Right cardiac atrium (tissue), 5 donors: ENCODE data around the gene ANKS3. TPM values are rescaled to one million over a fixed set of nuclear protein-coding genes. Genes with fewer than 3 reads are reported as not detected.
"Not testable (repeated sequence)": the region's sequence is repeated elsewhere in the genome, so short reads cannot be mapped to it uniquely, and the experiment has no call there.

Experiments used
- ATAC-seq, 2 donors: fragments of 200-7000 bp; cut with Tn5 transposase; one replicate each; pipeline versions ENCODE4 v1.8.0 to v1.9.1; 2020; ENCODE audit warnings: moderate library complexity in 2 of 2, mild to moderate bottlenecking in 1 of 2
- DNase-seq, 3 donors: peaks; one replicate each; pipeline ENCODE4 v3.0.0-alpha.2; 2020
- H3K27ac ChIP-seq: one replicate; pipeline ENCODE4 v1.5.1; 2013; ENCODE audit warnings: mild to moderate bottlenecking, low read length, control low read depth, moderate library complexity
- H3K27me3 ChIP-seq: one replicate; pipeline ENCODE4 v1.6.1; 2013; ENCODE audit not compliant: control insufficient read depth, insufficient read depth
- H3K4me1 ChIP-seq: one replicate; pipeline ENCODE4 v1.6.1; 2013; ENCODE audit warnings: low read length; ENCODE audit not compliant: control insufficient read depth, insufficient read depth
- H3K4me3 ChIP-seq: one replicate; pipeline ENCODE4 v1.5.1; 2013; ENCODE audit warnings: low read length, control low read depth
- H3K9me3 ChIP-seq: one replicate; pipeline ENCODE4 v1.6.1; 2013; ENCODE audit warnings: low read length; ENCODE audit not compliant: control insufficient read depth
- WGBS: extraction: QIAGEN DNeasy Blood & Tissue Kit; methylation state at CpG from one replicate; pipeline ENCODE4 v1.1.7; 2013; 5-methylcytosine and 5-hydroxymethylcytosine counted together
- intact Hi-C, 4 donors: fragments of 100-400 bp; cut with DNase I; formaldehyde crosslinking; loops; one replicate each; pipeline versions ENCODE4 v1.11.0 to v1.14.0; 2022 to 2023
- polyA plus RNA-seq: library from polyadenylated mRNA; stranded (reverse); fragments of 200-250 nt; gene quantifications from one replicate; pipeline ENCODE4 v1.2.3, GENCODE V29; 2013
- total RNA-seq, 4 donors: library from RNA; stranded (reverse); fragmentation: NEBNext Ultra II Directional; extraction: Animal tissue kit (Norgen Biotek cat#: 25700); gene quantifications; one replicate each; pipeline ENCODE4 v1.2.1, GENCODE V29; 2021
- donor health status: healthy with polysubstance abuse.
- donor health status: DM: no; HTN: yes; CAD: no.
- donor health status: DM: no; HTN: no; CAD: no.
- donor health status: DM: no; HTN: yes; CAD: no; lungs with severe emphysema.
- donor health status: DM: yes; HTN: yes; CAD: no.

Gene ANKS3
- total and polyA plus RNA-seq, 5 donors = 8.9 to 13.5 (median 11.0) TPM

DNA sequence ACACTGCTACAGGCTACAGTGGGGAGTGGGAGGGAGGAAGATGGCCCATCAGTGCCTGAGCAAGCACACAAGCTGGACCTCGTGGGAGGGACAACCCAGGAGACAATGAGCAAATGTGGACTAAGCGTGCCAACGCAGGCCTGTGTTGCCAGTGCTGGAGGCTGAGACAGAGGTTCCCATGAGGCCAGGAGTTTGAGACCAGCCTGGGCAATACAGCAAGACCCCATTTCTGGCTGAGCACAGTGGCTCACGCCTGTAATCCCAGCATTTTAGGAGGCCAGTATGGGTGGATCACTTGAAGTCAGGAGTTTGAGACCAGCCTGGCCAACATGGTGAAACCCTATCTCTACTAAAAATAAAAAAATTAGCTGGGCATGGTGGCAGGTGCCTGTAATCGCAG is 4.3 kb upstream of the ANKS3 start:
- WGBS = 78% methylated on average over 5 of the region's 5 CpGs
- ATAC-seq, H3K27ac ChIP-seq, H3K27me3 ChIP-seq, H3K4me1 ChIP-seq, H3K4me3 ChIP-seq, intact Hi-C loops, H3K9me3 ChIP-seq: not testable (repeated sequence)
- DNase-seq = peak in 1 of 3 donors; percentile 8

DNA sequence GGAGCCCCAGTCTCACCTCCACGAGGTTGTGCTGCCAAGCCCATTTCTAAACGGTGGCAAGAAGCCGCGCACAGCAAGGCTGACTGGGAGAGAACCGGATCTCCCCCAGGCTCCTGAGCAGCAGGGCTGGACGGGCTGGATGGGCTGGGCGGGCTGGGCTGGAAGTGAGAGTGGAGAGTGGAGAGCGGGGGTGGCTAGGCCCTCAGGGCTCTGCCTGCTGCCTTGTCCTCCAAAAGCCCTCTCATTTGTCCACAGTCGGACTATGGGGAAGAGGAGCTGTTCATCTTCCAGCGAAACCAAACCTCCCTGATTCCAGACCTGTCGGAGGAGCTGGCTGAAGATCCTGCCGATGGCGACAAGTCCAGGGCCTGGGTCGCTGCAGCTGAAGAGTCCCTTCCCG is 3.5 kb upstream of the ANKS3 start:
- Histone ChIP-seq H3K27ac (no peak overlapping the region), H3K27me3 (no peaks in the 10 kb centered on the region), H3K4me3 (no peak overlapping the region), H3K9me3 (no peaks in the 10 kb centered on the region), H3K4me1 (peaks cover 2% of the 10 kb centered on the region)
- DNase-seq (no peak), ATAC-seq (no peak)
- WGBS = 81% methylated on average over 15 of the region's 15 CpGs
- intact Hi-C loops = no loop called here

DNA sequence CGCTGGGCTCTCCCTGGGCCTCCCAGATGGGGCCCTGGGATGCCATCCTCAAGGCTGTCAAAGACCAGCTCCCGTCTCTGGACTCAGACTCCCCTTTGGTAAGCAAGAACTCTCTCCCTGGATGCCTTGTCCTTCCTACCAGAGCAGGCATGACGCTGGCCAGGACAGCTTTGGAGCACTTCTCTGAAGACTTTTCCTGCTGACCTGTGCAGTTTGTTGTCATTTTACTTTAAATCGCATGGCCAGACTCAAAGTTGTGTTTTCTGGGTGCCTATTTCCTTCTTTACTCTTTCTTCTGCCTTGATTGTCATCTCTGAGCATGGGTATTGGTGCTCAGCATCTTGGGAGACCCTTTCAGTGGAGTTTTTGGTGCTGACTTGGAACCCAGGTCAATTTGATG is 2.5 kb upstream of the ANKS3 start:
- no peak for DNase-seq
- intact Hi-C loops = no loop called here
- Histone ChIP-seq H3K27me3 (no peaks in the 10 kb centered on the region), H3K4me3 (no peak overlapping the region), H3K4me1 (peaks cover 2% of the 10 kb centered on the region), H3K27ac (no peak overlapping the region), H3K9me3 (no peaks in the 10 kb centered on the region)
- 90% methylated on average over 4 of the region's 4 CpGs for WGBS
- ATAC-seq = no peak

DNA sequence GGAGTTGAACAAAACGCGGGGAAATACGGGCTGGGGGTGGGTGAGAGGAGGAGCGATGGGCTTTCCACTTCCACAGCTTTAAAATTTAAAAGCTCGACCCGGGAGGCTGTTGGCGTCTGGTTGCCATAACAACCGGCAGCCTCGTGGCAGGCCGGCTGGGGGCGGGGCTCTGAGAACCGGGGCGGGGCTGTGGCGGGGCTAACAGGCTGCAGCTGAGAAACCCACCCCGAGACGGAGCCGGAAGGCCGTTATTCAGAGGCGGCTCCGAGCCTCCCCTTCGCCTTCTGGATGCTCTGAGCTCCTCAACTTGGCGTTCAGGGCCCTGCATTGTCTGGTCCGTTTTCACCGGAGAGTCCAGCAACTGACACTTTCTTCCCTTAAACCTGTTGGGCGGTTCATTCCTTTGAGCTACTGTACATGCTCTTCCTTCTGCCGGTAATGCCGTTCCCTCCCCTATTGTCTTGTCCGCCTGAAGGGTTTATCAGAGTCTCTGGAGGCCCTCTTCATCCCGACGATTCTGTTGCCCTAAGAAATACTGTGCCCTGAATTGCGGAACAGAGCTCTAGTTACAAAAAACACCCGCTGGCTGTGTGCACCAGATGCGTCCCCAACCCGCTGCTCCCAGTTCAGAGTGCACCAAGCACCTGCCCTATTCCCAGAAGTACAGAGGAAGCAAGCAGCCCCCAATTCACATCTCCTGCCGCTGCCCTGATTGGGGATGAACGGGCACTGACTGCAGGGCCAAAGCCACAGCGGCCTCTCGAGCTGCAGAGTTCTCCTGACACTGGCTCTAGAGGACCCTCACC is 862 bp upstream of the ANKS3 start:
- Histone ChIP-seq H3K27ac (peak overlapping the region; percentile 79), H3K9me3 (no peaks in the 10 kb centered on the region), H3K4me1 (peaks cover 2% of the 10 kb centered on the region), H3K4me3 (peak overlapping the region; percentile 76), H3K27me3 (no peaks in the 10 kb centered on the region)
- intact Hi-C loops = no loop called here
- DNase-seq (peak; percentile 92 to 97 (median 97)), ATAC-seq (peak; percentile 89 to 91)
- WGBS = 7% methylated on average over 38 of the region's 38 CpGs

DNA sequence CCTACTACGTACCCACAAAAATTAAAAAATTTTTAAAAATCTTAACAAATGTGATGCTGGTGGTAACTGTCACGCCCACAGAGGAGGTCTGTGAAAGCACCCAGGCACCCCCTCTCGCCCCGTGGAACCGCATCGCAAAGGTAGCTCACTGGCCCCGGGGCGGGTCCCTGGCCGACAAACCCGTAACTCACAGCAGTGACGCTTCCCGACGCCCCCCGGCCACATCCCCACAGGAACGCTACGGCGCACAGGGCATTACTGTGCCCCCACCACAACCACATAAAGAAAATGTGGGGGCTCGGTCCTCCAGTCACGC is 366 bp downstream of the ANKS3 start:
- Histone ChIP-seq H3K27ac (peak overlapping the region; percentile 10), H3K9me3 (no peaks in the 10 kb centered on the region), H3K4me1 (peaks cover 2% of the 10 kb centered on the region), H3K4me3 (peak overlapping the region; percentile 76), H3K27me3 (no peaks in the 10 kb centered on the region)
- WGBS = under 1% methylated on average over 19 of the region's 19 CpGs
- no peak for DNase-seq
- no peak for ATAC-seq
- intact Hi-C loops = no loop called here

DNA sequence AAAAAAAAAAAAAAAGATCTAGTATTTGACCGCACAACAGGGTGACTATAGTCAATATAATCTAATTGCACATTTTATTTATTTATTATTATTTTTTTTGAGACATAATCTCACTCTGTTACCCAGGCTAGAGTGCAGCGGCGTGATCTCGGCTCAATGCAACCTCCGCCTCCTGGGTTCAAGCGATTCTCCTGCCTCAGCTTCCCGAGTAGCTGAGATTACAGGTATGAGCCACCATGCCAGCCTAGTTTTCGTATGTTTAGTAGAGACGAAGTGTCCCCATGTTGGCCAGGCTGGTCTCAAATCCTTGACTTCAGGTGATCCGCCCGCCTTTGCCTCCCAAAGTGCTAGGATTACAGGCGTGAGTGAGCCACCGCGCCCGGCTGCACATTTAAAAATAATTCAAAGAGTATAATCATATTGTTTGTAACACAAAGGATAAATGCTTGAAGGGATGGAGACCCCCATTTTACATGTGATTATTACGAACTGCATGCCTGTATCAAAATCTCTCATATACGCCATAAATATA is 794 bp downstream of the ANKS3 start:
- Histone ChIP-seq H3K9me3 (no peaks in the 10 kb centered on the region), H3K4me3 (peak overlapping the region; percentile 76), H3K4me1 (peaks cover 2% of the 10 kb centered on the region), H3K27me3 (no peaks in the 10 kb centered on the region), H3K27ac (no peak overlapping the region)
- no peak for ATAC-seq
- DNase-seq = no peak
- intact Hi-C loops = no loop called here
- 37% methylated on average over 17 of the region's 17 CpGs for WGBS

DNA sequence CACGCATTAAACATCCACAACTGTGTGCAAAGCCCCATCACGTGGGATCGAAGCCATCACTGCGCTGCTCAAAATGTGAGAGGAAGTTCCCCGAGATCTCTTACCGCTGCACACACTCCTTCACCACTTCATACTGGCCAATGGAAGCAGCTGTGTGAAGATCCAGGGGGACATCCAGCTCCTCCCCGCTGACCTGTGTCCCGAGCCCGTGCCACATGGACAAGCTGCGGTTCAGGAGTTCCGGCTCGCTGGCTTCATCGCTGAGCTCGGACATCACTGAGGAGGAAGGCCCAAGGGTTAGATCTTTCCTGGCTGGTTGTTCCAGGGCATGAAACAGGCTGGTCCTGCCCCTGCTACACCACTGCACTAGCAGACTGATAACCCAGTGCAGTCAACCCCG is 4.2 kb downstream of the ANKS3 start:
- ATAC-seq (no peak), DNase-seq (no peak)
- intact Hi-C loops = no loop called here
- Histone ChIP-seq H3K4me3 (no peak overlapping the region), H3K27ac (no peak overlapping the region), H3K4me1 (no peaks in the 10 kb centered on the region), H3K9me3 (no peaks in the 10 kb centered on the region), H3K27me3 (no peaks in the 10 kb centered on the region)
- 94% methylated on average over 15 of the region's 15 CpGs for WGBS

DNA sequence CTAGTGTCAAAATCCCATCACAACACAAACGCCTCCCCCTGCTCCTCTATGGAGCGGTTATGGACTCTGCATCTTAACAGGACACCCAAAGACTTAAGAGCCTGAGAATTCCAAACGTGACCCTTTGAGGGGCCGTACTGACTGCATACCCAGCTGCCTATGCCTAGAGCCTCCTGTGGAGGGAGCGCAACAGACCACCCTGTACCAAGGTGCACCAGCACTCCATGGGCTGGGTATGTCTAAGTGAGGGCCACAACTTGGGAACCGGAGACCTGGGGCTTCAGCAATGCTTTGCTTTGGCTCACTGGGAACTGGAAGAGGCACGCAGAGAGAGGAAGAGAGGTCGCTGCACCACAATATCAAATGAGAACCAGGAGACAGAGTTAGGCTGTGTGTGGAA is 5.4 kb downstream of the ANKS3 start:
- no peak overlapping the region for H3K4me3 ChIP-seq
- no peaks in the 10 kb centered on the region for H3K4me1 ChIP-seq
- no peaks in the 10 kb centered on the region for H3K9me3 ChIP-seq
- no peak overlapping the region for H3K27ac ChIP-seq
- intact Hi-C loops = no loop called here
- no peak for ATAC-seq
- WGBS = 91% methylated on average over 8 of the region's 8 CpGs
- no peak for DNase-seq
- H3K27me3 ChIP-seq = no peaks in the 10 kb centered on the region

DNA sequence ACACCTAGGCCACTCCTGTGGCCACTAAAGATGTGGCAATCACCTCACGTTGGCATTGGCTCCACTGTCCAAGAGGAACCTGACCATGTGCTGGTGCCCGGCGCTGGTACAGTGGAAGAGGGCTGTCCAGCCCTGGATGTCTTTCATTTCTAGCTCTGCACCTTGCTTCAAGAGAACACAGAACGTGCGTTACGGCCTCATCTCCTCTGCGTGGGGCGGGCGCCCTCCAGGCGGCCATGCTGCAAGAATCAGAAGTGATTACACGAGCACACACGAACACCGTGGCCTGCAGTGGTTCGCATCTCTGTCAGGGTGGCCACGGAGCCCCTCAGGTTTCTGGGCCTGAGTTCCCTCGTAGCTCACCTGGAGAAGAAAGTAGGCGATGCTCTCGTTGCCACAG is 7.5 kb downstream of the ANKS3 start:
- Histone ChIP-seq H3K27ac (no peak overlapping the region), H3K4me1 (no peaks in the 10 kb centered on the region), H3K4me3 (no peak overlapping the region), H3K27me3 (no peaks in the 10 kb centered on the region), H3K9me3 (no peaks in the 10 kb centered on the region)
- ATAC-seq = no peak
- DNase-seq = no peak
- WGBS = 92% methylated on average over 18 of the region's 18 CpGs
- intact Hi-C loops = no loop called here

DNA sequence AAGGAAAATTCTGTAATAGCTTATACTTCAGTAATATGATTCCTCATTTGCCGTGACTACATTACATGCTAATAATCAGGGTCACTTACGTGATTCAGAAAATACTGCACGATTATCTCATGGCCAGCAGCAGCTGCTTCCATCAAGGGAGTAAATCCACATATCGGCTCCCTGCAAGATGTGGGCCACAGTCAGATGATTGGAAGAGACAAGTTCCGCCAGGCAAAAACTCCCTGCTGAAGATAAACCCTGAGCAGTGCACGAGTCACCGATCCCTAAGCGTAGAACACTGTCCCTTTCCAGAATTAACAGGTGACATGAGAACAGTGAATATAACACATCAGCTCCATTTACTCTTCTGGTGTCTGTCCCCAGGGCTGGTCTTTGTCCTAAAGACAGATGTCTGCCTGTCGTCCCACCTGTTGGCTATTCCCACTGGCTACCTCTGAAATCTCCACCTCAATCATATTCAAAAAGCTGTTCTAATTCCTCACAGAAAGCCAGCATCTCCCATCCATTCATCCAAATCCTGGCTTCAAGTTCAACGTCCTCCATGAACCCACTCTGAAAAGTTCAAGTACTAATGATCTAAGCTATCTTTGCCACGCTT is 9.3 kb downstream of the ANKS3 start:
- ATAC-seq (no peak), DNase-seq (no peak)
- H3K27me3 ChIP-seq = no peaks in the 10 kb centered on the region
- WGBS = 83% methylated on average over 11 of the region's 11 CpGs
- H3K27ac ChIP-seq = no peak overlapping the region
- intact Hi-C loops = no loop called here
- no peaks in the 10 kb centered on the region for H3K9me3 ChIP-seq
- no peaks in the 10 kb centered on the region for H3K4me1 ChIP-seq
- no peak overlapping the region for H3K4me3 ChIP-seq

DNA sequence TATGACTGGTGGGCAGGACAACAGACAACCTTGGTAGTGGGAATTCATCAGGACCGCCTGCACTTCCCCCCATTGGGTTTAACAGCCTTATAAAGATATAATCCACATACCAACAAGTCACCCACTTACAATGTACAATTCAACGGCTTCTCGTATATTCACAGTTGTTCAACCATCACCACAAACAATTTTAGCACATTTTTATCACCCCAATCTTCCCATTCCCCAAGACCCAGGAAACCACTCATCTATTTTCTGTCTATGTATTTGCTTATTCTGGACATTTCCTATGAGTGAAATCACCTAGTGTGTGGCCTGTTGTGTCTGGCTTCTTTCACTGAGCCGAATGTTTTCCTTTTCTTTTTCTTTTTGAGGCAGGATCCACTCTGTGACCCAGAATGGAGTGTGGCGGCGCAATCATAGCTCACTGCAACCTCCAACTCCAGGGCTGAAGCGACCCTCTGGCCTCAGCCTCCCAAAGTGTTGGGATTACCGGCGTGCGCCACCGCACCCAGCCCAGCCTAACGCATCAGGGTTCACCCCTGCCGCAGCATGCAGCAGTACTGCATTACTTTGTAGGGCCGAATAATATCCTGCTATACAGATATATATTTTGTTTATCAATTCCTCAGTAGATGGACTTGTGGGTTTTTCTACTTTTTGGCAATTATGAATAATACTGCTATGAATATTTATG is 10.9 kb downstream of the ANKS3 start:
- Histone ChIP-seq H3K9me3 (no peaks in the 10 kb centered on the region), H3K27me3 (no peaks in the 10 kb centered on the region), H3K4me1 (no peaks in the 10 kb centered on the region), H3K4me3 (no peak overlapping the region), H3K27ac (no peak overlapping the region)
- no peak for DNase-seq
- ATAC-seq = no peak
- WGBS = 94% methylated on average over 14 of the region's 14 CpGs
- intact Hi-C loops = no loop called here
